Cerebellar nuclear complex (tissue), 1 donor: ENCODE results near the gene RABGGTA.

Source experiments
- DNase-seq, 2 experiments: peaks; one replicate each; lab custom pipeline; 2025; lab: John Stamatoyannopoulos, UW

RABGGTA gene

GRCh38 chr14:24279301-24280186 is 8.1 kb upstream of the RABGGTA start:
- DNase-seq: no peak

GRCh38 chr14:24278424-24278823 is 7.0 kb upstream of the RABGGTA start:
- DNase-seq: no peak

DNA sequence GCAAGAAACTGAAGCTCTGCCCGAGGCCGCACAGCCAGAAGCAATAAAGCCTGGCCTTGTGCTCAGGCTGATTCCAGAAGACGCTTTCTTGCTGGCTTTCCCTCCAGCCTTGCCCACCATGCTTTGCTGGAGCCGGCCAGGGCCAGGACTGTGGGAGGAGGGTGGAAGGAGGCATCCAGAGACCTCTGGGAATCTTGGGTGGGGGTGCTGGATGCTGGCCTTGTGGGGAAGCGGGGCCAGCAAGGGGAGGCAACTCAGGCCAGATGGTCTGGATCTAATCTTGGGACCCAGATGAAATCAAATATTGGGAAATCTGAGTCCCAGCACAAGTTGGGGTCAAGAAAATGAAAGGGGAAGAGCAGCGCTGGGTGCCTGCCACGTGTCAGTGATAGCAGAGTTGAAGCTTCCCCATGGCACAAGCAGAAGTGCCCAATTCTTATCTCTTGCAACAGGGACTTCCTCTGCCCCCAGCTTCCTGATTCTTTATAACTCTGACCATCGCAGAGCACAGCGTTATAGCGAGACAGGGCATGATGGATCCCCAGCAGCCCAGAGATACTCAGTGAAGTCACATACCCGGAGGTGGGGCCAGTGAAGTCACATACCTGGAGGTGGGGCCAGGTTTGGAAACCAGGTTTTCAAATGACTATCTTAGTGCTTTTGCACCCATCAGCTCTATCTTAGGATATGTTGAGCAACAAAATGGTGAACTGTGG is 6.4 kb upstream of the RABGGTA start:
- DNase-seq: no peak

- no peak for DNase-seq
Measured at GRCh38 chr14:24277071-24277470, 5.7 kb upstream of the RABGGTA start.

GRCh38 chr14:24274101-24274543 is 2.7 kb upstream of the RABGGTA start:
- no peak for DNase-seq

DNA sequence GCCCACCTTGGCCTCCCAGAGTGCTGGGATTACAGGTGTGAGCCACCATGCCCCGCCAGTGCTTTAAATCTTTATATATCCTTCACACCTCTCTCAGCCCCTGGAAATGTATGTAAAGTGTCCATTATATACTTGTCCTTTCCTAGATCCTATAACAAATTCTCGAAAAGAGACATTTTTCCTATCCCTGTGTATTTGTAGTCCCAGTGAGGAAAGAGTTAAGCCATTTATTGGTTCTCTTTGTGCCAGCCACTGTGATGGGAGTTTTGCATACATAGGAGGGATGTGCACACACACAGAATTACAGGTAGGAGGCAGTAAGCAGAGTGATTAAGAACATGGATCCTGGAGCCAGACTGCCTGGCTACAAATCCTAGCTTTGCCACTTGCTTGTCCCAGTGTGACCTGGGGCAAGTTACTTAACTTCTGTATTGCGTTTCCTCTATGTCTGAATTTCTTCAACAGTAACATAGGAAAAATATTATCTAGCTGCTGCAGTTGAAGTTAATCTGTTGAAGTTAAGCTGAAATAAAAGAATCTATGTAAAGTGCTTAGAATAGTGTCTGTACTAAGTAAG is 2.1 kb upstream of the RABGGTA start:
- no peak for DNase-seq

DNA sequence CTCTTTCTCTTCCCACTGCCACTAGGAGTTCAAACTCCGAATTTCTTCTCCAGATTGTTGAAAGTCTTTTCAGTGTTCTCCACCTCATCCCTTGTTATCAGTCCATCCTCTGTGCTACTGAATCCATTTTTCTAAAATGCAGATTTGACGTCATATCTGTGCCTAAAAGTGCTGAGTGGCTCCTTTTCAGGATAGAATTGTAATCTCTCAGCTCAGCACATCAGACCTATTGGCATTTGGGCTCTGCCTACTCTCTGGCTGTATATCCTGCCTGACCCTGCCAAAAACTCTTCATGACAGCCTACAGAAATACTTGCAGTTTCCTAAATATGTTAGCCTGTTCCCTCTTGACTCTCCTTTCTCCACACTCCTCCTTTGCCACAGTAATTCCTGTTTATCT is 1.1 kb upstream of the RABGGTA start:
- DNase-seq: no peak

DNA sequence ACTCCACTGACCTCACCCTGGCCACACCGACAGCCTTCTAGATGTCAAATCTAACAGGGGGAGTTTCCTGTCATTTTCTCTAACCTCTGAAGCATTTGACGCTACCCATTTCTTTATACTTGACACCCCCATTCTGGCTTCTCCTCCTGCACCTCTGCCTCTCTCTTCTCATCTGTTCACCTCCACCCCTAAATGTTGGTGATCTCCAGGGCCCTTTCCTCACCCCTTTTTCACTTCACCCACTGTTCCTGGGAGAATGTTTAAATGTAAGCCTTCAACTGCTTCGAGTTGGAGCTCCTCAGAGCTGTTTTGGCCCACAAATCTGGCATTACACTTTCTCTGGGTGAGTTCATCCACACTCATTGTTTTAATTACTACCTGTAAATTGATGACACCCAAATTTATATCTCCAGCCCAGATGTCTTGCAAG is 452 bp upstream of the RABGGTA start:
- no peak for DNase-seq

GRCh38 chr14:24270537-24271133 is 762 bp downstream of the RABGGTA start:
- no peak for DNase-seq

DNA sequence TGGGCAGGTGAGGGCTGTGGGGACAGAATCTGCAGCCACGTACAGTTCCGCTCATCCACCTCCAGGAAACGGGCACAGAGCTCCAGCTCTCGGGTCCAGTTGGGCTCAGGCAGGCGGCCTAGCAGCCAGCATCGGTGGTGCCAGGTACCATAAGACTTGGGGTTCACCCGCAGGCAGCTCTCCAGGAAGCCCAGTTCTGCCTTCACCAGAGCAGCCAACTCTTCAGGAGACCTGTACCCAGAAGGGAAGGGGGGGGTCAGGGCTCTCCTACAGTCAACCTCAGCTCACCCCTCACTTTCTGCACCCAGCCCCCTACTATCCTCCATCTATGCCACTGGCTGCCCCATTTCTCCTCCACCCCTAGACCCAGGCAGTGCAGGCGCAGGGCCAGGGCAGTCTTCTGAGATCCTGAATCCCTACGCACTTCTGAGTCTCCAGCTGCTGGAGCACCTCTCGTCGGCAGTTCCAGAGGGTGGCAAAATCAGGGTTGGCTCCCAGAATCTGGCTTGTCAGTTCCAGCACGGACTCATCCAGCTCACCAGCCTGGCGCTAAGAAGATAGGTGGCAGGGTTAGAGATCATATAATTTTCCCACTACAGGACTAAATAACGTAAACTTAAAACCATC is 1.4 kb downstream of the RABGGTA start:
- no peak for DNase-seq

DNA sequence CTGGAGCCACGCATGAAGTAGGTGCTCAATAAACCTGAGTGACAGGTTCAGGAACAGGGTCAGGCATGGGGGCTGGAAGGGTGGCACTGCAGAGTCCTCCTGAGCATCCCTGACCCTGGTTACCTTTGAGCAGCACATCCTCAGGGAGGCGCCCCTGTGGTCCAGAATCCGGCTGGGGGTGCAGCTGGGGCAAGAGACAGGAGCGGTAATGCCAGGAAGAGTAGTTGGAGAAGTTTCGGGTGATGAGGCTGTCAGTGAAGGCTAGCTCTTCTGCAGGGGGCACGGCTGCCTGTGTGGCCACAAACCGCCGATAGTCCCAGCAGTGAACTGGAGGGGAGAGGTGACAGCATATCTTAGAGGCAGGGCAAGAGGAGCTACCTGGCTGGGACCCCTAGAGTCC is 2.0 kb downstream of the RABGGTA start:
- DNase-seq: no peak

- DNase-seq: no peak
Measured at GRCh38 chr14:24268225-24268624, 3.2 kb downstream of the RABGGTA start.

GRCh38 chr14:24267516-24267915 is 3.9 kb downstream of the RABGGTA start:
- no peak for DNase-seq

- DNase-seq: no peak
Measured at GRCh38 chr14:24266344-24267244, 4.8 kb downstream of the RABGGTA start.

GRCh38 chr14:24264298-24264697 is 7.1 kb downstream of the RABGGTA start:
- DNase-seq: no peak

DNA sequence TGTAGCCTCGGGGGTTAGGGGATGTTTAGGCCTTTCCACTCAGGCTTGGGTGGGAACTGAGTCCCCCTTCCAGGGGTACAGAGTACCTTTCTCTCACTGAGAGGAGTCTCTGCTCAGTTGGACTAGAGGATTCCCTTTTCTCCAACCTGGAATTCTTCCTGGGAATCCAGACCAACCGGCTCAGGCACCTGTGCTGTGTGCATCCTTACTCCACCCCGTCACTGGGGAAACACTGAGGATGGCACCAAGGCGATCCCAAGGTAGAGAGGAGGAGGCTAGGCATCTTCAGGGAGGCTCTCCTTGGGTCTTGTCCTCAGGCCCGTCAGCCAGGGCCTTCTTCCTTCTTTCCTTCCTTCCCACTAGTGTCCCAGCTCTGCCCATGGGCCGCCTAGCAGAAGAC is 7.5 kb downstream of the RABGGTA start:
- no peak for DNase-seq

DNA sequence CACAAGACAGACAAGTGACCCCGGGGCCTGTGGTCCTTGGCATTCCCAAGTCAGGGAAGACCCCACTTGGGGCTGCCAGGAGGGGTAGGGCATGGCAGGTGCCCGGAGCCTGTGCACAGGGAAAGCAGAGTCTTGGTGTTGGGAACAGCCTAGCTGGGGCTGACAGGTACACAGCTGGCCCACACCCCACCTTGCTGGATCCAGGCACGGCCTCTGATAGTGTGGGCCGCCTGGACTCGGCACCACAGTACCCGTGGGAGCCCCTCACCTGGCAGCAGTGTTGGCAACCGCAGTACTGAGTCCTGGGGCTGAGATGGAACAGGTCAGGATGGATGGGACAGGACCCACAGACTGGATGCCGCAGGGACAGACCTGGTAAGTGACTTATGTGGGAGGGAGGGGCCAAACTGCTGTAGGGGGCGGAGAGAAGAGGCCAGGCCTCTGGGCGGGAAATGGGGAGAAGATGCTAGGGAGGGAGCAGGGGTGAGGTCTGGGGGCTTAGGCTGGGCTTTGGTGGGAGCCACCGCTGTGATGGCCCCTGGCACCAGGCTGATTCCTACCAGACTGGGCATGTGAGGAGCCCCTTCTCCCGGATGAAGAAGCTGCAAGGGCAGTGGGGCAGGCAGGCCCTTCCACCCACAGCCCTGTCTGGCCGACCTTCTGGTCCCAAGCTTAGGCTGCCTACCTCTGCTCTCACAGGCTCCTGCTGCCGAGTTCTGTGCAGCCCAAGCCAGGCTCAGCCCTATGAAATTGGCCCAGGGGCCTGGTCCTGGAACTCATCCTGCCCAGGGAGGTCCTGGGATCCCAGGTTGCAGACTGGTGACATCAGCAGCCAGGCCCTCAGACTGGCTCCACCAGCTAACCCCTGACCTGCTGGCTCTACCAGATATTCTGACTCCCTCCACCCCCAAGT is 8.3 kb downstream of the RABGGTA start, which contains the start of gene TGM1:
TGM1 (minus strand) TSS at position 357 of the 913 bp plus-strand sequence. CDS start 825 bp downstream, outside the sequence.
- no peak for DNase-seq

DNA sequence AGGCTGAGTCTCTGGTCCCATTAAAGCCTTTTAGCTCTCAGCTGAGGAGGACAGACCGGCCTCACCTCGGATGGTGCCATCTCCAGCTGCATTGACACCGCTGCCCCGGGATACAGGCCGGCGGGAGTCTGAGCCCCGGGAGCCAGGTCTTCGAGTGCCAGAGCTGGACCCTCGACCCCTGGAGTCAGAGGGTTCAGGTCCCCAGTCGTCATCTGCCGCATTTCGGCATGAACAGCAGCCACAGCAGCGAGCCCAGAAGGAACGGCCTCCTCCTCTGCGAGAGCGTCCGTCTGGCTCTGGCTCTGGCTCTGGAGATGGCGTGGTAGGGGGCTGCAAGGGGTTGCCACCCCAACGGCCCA is 9.4 kb downstream of the RABGGTA start:
- no peak for DNase-seq

DNA sequence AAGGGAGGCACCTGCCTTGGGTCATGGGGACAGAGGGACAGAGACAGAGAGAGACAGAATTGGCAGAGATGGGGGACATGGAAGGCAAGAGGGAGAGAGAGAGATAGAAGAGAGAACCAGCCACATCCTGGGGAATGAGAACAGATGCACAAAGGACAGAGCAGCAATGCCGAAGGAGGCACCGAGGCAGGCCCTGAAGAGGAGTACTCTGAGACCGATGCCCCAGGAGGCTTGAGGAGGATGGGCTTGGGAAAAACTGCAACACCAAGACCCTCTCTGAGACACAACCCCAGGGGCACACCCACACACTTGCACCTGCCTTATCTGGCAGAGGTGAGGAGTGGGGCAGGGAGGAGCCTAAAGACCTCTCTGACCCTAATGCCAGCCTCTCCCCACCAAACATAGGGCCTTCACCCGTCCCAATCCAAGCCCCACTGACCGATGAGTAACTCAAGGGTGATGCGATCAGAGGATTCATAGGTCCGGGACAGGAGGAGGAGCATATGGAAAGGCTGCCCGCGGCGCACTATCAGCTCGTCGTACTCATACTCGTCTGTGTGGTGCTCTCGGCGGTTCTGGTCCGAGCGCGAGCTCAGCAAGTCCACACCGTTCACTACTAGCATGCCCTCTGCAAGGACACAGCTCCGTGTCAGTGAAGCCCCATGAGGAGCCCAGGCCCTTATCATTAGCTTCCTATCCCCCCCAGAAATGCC is 10.0 kb downstream of the RABGGTA start:
- no peak for DNase-seq
